HG03521 (cell line): ENCODE results near the gene LRRC36.

ENCODE experiments used
- ATAC-seq: cut with Tn5 transposase; IDR thresholded peaks from one replicate; pipeline ENCODE4 v1.9.1; 2021; ENCODE audit warnings: mild to moderate bottlenecking, moderate library complexity; ENCODE audit not compliant: unreplicated experiment

The LRRC36 gene

GRCh38 chr16:67291461-67291860 is 35.2 kb upstream of the LRRC36 start:
- ATAC-seq, result no peak

GRCh38 chr16:67294171-67294757 is 32.4 kb upstream of the LRRC36 start:
- ATAC-seq, result no peak

- no peak for ATAC-seq
Observed at GRCh38 chr16:67294938-67295361, 31.7 kb upstream of the LRRC36 start.

GRCh38 chr16:67296420-67296819 is 30.2 kb upstream of the LRRC36 start:
- ATAC-seq, result no peak

- no peak for ATAC-seq
Observed at GRCh38 chr16:67298277-67298676, 28.3 kb upstream of the LRRC36 start.

GRCh38 chr16:67299269-67299668 is 27.3 kb upstream of the LRRC36 start:
- no peak for ATAC-seq

GRCh38 chr16:67301080-67301782 is 25.4 kb upstream of the LRRC36 start:
- no peak for ATAC-seq

GRCh38 chr16:67302076-67302475 is 24.5 kb upstream of the LRRC36 start:
- ATAC-seq, result no peak

GRCh38 chr16:67302970-67303369 is 23.6 kb upstream of the LRRC36 start:
- ATAC-seq, result no peak

GRCh38 chr16:67304020-67304419 is 22.6 kb upstream of the LRRC36 start:
- ATAC-seq, result no peak

GRCh38 chr16:67305216-67306071 is 21.2 kb upstream of the LRRC36 start:
- ATAC-seq, result no peak

GRCh38 chr16:67310561-67310960 is 16.1 kb upstream of the LRRC36 start:
- no peak for ATAC-seq

- no peak for ATAC-seq
Observed at GRCh38 chr16:67311607-67312488, 14.8 kb upstream of the LRRC36 start.

GRCh38 chr16:67312719-67313118 is 13.9 kb upstream of the LRRC36 start:
- ATAC-seq, result no peak

- ATAC-seq, result no peak
Observed at GRCh38 chr16:67317853-67318252, 8.8 kb upstream of the LRRC36 start.

- ATAC-seq, result no peak
Observed at GRCh38 chr16:67326115-67326471, 522 bp upstream of the LRRC36 start.

GRCh38 chr16:67327743-67328142 is 1.1 kb downstream of the LRRC36 start:
- ATAC-seq, result no peak

- no peak for ATAC-seq
Observed at GRCh38 chr16:67329901-67330300, 3.3 kb downstream of the LRRC36 start.

- ATAC-seq, result no peak
Observed at GRCh38 chr16:67333315-67333714, 6.7 kb downstream of the LRRC36 start.

- ATAC-seq, result no peak
Observed at GRCh38 chr16:67336116-67336515, 9.5 kb downstream of the LRRC36 start.

GRCh38 chr16:67336648-67337047 is 10.0 kb downstream of the LRRC36 start:
- no peak for ATAC-seq
